ENCODE data around the gene LEFTY1. TPM values are rescaled to one million over a fixed set of nuclear protein-coding genes. Genes with fewer than 3 reads are reported as not detected.
"Not testable (repeated sequence)": the region's sequence is repeated elsewhere in the genome, so short reads cannot be mapped to it uniquely, and the experiment has no call there.

Gene LEFTY1
- total RNA-seq: under 1 TPM; 0.63 to 0.87 TPM
- 0.90 TPM for polyA plus RNA-seq (ENCODE audit: insufficient read depth, low read depth, low replicate concordance)
- long read RNA-seq, donor 1, transcript LEFTY1-201 (4 exons, 1,626 nt): major isoform, 19 of 19 reads
- long read RNA-seq, donor 1, partial matches to known transcripts: 0 of 19 reads
- long read RNA-seq, donor 1, other reads (novel, unspliced or antisense): 0 of 19 reads
- long read RNA-seq, donor 2, partial matches to known transcripts: 0 of 1 reads
- long read RNA-seq, donor 2, other reads (novel, unspliced or antisense): 0 of 1 reads

GRCh38 chr1:225888898-225889601 lies at the start of gene LEFTY1:
Gene LEFTY1, minus strand, starts transcription at chr1:225889146. Its CDS starts 80 bp downstream, at chr1:225889066.
- 44 to 68% methylated on average over 2 to 9 of the region's 11 CpGs for WGBS, 2 donors
- intact Hi-C loops (cut with DNase I; ENCODE audit: low total_unique reads): no loop called here
- DNase-seq: no peak
- no peaks in the 10 kb centered on the region for H3K9me3 ChIP-seq
- no peak within 1 kb of the TSS for H3K4me3 ChIP-seq
- TF ChIP-seq POLR2A (IDR thresholded peaks at IDR 0.05): no peak
- no peak for TF ChIP-seq CTCF (IDR thresholded peaks at IDR 0.05)
- H3K27ac ChIP-seq: no peak within 1 kb of the TSS
- no peaks in the 10 kb centered on the region for H3K4me1 ChIP-seq
- H3K27me3 ChIP-seq: no peaks in the 10 kb centered on the region
- H3K36me3 ChIP-seq (ENCODE audit: low read depth, missing control alignments): no peaks in the 10 kb centered on the region

- H3K4me3 ChIP-seq: no peak overlapping the region
- intact Hi-C loops (cut with DNase I; ENCODE audit: low total_unique reads): no loop called here
- no peaks in the 10 kb centered on the region for H3K27me3 ChIP-seq
- no peaks in the 10 kb centered on the region for H3K9me3 ChIP-seq
- peaks cover 17% of the 10 kb centered on the region for H3K4me1 ChIP-seq
- no peak overlapping the region for H3K27ac ChIP-seq
- WGBS, 2 donors: 80 to 93% methylated on average over 9 to 21 of the region's 21 CpGs
- TF ChIP-seq CTCF (IDR thresholded peaks at IDR 0.05): no peak
- no peaks in the 10 kb centered on the region for H3K36me3 ChIP-seq (ENCODE audit: low read depth, missing control alignments)
- no peak for DNase-seq
Observed at GRCh38 chr1:225937048-225937968, 48.4 kb upstream of the LEFTY1 start.

- Histone ChIP-seq H3K4me3 (no peak overlapping the region), H3K4me1 (peaks cover 11% of the 10 kb centered on the region), H3K36me3 (ENCODE audit: low read depth, missing control alignments) (no peaks in the 10 kb centered on the region), H3K27me3 (no peaks in the 10 kb centered on the region), H3K9me3 (no peaks in the 10 kb centered on the region), H3K27ac (no peak overlapping the region)
- intact Hi-C loops (cut with DNase I; ENCODE audit: low total_unique reads): no loop called here
- 73 to 74% methylated on average over 3 of the region's 3 CpGs for WGBS, 2 donors
- TF ChIP-seq POLR2A (IDR thresholded peaks at IDR 0.05): no peak
- no peak for TF ChIP-seq CTCF (IDR thresholded peaks at IDR 0.05)
- DNase-seq: no peak
Observed at GRCh38 chr1:225936523-225936922, 47.6 kb upstream of the LEFTY1 start.

- H3K4me1 ChIP-seq; intact Hi-C loops (cut with DNase I; ENCODE audit: low total_unique reads); H3K36me3 ChIP-seq (ENCODE audit: low read depth, missing control alignments); H3K4me3 ChIP-seq; H3K27me3 ChIP-seq; H3K9me3 ChIP-seq; DNase-seq; H3K27ac ChIP-seq: not testable (repeated sequence)
- 88 to 90% methylated on average over 8 of the region's 8 CpGs for WGBS, 2 donors
Observed at GRCh38 chr1:225936086-225936485, 47.1 kb upstream of the LEFTY1 start.

GRCh38 chr1:225934711-225935110 lies 45.8 kb upstream of the LEFTY1 start:
- Histone ChIP-seq H3K4me1 (no peaks in the 10 kb centered on the region), H3K36me3 (ENCODE audit: low read depth, missing control alignments) (no peaks in the 10 kb centered on the region), H3K27ac (no peak overlapping the region), H3K4me3 (no peak overlapping the region), H3K27me3 (no peaks in the 10 kb centered on the region), H3K9me3 (no peaks in the 10 kb centered on the region)
- intact Hi-C loops (cut with DNase I; ENCODE audit: low total_unique reads): no loop called here
- 85 to 94% methylated on average over 5 of the region's 5 CpGs for WGBS, 2 donors
- no peak for DNase-seq
- TF ChIP-seq POLR2A (IDR thresholded peaks at IDR 0.05): no peak
- no peak for TF ChIP-seq CTCF (IDR thresholded peaks at IDR 0.05)
